Fibroblast of pulmonary artery (primary cell): ENCODE measurements around the gene STX8.
"Not testable (repeated sequence)": the region's sequence is repeated elsewhere in the genome, so short reads cannot be mapped to it uniquely, and the experiment has no call there.

Experiments used
- DNase-seq: peaks from one replicate; pipeline ENCODE4 v3.0.0-alpha.2; 2010; ENCODE audit warnings: low read depth
- H3K4me3 ChIP-seq: replicated peaks from 2 replicates; pipeline ENCODE4 v1.5.1; 2011; ENCODE audit warnings: low read depth, mild to moderate bottlenecking, control low read depth, low read length, moderate library complexity
- TF ChIP-seq, protein P1 (sequence below): IDR thresholded peaks from 2 replicates; pipeline ENCODE4 v1.5.1; 2011; ENCODE audit warnings: mild to moderate bottlenecking, control low read depth, low read length, inconsistent platforms; ENCODE audit errors: missing control alignments

Gene STX8

DNA sequence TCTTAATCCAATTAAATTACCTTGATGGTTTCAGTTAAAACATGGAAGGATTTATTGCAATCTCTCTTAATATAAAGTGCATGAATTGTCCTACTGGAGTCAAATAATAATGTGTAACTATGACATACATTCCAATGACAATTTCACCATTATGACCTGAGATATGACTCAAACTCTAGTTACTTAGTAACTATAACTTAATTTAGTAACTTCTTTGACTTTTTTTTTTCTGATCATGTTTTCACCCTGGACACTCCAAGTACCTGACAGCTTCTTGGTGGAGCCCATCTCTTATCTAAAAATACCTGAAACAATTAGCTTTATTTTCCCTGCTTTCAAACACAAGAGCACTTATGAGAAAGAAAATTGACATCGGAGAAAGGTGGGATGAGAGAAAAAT lies 123.7 kb downstream of the STX8 start:
- DNase-seq, result no peak
- H3K4me3 ChIP-seq, result no peak overlapping the region
- TF ChIP-seq, protein P1, sequence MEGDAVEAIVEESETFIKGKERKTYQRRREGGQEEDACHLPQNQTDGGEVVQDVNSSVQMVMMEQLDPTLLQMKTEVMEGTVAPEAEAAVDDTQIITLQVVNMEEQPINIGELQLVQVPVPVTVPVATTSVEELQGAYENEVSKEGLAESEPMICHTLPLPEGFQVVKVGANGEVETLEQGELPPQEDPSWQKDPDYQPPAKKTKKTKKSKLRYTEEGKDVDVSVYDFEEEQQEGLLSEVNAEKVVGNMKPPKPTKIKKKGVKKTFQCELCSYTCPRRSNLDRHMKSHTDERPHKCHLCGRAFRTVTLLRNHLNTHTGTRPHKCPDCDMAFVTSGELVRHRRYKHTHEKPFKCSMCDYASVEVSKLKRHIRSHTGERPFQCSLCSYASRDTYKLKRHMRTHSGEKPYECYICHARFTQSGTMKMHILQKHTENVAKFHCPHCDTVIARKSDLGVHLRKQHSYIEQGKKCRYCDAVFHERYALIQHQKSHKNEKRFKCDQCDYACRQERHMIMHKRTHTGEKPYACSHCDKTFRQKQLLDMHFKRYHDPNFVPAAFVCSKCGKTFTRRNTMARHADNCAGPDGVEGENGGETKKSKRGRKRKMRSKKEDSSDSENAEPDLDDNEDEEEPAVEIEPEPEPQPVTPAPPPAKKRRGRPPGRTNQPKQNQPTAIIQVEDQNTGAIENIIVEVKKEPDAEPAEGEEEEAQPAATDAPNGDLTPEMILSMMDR, result no peak

DNA sequence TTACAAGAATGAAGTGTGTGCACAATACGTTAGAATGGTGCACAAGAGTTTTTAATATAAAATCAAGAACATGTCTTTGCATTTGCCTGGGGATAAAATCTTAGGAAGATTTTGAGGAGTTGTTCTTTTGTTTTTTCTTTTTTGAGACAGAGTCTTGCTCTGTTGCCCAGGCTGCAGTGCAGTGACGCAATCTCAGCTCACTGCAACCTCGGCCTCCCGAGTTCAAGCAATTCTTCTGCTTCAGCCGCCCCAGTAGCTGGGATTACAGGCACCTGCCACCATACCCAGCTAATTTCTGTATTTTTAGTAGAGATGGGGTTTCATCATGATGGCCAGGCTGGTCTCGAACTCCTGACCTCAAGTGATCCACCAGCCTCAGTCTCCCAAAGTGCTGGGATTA lies 128.3 kb downstream of the STX8 start:
- not testable (repeated sequence) for H3K4me3 ChIP-seq, DNase-seq

DNA sequence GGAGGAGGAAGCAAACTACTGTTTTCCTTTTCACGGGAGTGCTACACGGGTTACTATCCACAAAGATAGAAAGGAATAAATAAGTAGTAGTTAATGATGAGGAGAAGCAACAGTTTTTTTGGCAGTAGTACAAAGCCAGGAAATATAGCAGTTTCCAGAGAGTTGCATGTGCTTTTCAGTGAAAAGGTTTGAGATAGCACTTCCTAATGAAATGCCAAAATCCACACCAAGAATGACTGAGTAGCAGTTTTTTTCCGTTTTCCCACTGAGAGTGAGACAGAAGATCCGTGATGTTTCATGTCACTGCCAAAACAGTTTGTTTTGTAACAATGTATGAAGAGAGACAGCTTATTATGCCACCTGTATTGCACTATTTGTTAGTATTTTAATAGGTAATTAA lies 129.1 kb downstream of the STX8 start:
- TF ChIP-seq, protein P1, result no peak
- DNase-seq, result peak; percentile 20
- H3K4me3 ChIP-seq, result no peak overlapping the region

DNA sequence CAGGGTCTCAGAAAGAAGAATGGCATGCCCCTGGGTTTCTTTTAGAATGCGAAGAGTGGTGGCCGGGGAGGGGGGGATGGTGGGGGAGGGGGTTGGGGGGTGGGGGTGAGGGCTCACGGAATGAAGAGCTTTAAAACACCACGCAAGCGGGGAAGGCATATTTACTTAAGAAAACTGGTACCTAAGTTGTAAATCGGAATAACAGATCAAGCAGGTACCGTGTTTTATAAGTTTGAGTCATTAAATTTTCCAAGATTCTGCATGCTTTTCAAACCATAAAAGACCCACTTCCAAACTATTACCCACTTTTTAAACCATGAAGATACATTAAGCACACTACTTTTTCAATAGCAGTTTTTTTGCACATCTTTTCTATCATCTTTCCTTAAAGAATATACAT lies 130.2 kb downstream of the STX8 start:
- TF ChIP-seq, protein P1, result no peak
- no peak for DNase-seq
- H3K4me3 ChIP-seq, result no peak overlapping the region

DNA sequence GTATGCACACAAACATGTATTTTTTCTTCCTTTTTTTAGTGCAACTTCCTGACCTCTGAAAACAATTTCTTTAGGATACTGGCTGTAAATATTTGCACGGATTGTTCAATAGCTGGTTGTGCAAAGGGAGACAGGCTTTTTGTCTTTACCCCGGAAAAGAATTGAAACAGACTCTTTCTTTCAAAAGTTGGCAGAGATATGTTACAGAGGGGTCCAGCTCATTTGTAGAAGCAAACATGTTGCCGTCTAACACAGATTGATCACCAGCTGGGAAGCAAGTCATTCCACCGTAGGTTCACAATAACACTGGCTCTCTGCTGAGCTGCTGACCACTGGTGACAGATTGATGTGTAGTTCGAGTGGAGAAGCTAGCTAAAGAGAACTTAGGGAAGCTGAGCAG lies 130.9 kb downstream of the STX8 start:
- H3K4me3 ChIP-seq, result no peak overlapping the region
- no peak for DNase-seq
- TF ChIP-seq, protein P1, result no peak

DNA sequence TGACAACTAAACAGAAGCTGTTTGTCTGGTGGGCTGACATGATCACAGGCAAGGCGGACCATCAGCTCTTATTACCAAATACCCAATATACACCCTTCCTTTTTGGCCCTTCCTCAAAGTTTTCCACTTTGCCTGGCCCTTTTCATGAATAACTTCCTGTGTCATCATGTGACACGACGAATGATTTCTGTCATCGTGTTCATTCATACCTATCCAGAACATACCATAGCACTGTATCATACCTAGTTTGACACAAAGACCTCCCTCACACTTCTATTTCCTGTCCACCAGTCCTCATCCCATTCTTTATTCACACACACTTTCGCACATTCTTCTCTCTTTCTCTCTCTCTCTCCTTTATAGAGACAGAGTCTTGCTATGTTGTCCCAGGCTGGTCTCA lies 131.8 kb downstream of the STX8 start:
- peak; percentile 19 for DNase-seq
- H3K4me3 ChIP-seq, result no peak overlapping the region
- TF ChIP-seq, protein P1, result no peak

DNA sequence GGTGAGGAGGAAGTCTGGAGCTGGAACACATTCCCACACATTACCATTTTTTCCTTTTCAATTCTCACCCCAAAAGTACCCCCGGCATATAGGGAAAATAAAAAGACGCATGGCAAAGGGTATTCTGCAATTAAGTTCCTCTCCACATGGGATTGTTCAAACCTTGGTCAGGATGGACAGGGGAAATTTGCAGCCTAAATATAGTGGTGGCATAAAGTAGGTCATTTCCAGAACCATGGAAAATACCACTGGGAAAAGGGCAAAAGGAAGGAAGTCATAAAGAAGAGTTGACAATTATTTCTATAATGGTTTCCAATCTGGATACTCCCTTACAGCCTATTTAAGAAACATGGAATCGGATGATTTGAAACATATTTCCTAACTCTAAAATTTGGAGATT lies 135.8 kb downstream of the STX8 start:
- no peak for DNase-seq
- TF ChIP-seq, protein P1, result no peak
- no peak overlapping the region for H3K4me3 ChIP-seq

DNA sequence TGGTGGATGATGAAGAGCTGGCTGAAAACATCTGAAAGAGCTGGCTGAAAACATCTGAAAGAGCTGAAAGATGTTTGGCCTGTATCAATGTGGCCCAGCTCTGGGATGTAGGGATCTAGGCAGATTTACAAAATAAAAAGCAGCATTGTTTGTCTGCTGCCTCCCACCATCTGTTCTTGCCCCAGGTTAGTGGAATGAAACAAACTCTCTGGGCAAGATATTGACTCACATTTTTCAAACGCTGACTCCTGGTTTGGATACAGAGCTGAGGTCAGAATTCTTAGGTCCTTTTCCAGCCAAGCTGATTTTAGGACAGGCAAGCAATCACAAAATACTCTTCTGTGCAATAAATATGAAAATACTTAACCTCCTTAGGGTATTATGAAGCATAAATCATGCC lies 139.0 kb downstream of the STX8 start:
- no peak overlapping the region for H3K4me3 ChIP-seq
- no peak for DNase-seq
- TF ChIP-seq, protein P1, result no peak
